Stimulated activated CD8-positive, alpha-beta memory T cell treated with anti-CD3 and anti-CD28 coated beads, Interleukin-2, amount 100 ng/mL, for 48 hours (primary cell): ENCODE results near the gene KTN1.

Experiments used
- DNase-seq, 2 donors: peaks; one replicate each; pipeline ENCODE4 v3.0.0-alpha.2; 2020; ENCODE audit warnings: low read depth in 2 of 2

The KTN1 gene

DNA sequence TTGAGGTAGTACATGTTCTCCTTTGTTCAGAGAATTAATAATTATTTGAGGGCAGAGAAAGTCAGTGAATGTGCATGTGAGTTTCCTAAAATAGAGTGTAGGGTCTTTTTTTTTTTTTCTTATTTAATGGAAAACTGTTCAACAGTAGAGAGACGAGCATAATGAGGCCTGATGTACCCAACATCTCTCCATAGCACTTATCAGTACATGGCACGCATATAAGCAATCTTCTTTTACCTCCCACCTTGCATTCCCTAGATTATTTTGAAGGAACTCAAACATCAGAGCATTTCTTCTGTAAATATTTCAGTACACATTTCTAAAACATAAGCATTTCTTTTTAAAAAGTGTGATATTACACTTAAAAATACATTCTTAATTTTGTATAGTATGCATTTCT lies 87.8 kb downstream of the KTN1 start:
- no peak for DNase-seq

DNA sequence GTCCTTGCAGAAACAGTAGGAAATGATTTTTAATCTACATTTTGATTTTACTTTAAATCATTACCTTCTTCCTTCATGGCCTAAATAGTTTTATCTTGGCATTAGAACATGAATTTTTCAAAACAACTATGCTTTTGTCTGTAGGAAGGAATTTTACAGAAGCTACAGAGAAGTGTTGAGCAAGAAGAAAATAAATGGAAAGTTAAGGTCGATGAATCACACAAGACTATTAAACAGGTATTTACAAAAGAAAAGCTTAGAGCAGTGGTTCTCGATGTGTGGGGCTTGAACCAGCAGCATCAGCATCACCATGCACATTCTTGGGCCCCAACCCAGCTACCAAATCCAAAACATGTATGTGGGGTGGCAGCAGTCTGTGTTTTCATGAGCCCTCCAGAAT lies 91.6 kb downstream of the KTN1 start:
- DNase-seq = no peak

DNA sequence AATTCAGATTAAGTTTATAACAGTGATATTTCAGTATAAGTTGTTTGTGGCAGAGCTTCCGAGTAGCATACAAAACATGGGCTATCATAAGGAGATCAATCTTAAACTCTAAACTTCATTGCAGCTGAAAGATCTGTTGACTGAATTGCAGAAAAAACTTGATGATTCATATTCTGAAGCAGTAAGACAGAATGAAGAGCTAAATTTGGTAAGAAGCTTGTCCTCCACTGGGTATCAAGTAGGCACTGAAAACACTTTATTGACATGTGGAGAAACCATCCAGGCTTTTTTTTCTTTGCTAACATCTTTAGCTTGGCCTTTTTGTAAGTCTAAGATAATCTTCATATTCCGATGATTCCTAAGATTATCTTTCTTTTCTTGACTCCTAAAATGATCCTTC lies 93.0 kb downstream of the KTN1 start:
- no peak for DNase-seq

DNA sequence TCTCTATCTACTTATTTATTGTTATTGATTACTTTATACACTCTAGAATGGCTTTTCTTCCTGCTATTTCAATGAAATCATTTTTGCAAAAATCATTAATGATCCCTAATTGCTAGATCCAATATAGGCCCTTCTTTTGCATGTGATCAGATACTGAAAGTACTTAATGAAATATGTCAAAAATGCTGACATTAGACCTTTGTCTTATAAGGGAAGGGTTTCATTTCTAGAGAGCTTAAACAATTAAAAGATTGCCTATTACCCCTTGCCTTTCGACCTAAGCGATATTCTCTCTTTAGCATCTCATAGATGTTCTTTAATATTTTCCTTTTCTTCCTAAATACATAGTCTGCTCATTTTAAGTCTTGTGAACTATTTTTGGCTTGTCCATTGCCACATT lies 101.1 kb downstream of the KTN1 start:
- no peak for DNase-seq

DNA sequence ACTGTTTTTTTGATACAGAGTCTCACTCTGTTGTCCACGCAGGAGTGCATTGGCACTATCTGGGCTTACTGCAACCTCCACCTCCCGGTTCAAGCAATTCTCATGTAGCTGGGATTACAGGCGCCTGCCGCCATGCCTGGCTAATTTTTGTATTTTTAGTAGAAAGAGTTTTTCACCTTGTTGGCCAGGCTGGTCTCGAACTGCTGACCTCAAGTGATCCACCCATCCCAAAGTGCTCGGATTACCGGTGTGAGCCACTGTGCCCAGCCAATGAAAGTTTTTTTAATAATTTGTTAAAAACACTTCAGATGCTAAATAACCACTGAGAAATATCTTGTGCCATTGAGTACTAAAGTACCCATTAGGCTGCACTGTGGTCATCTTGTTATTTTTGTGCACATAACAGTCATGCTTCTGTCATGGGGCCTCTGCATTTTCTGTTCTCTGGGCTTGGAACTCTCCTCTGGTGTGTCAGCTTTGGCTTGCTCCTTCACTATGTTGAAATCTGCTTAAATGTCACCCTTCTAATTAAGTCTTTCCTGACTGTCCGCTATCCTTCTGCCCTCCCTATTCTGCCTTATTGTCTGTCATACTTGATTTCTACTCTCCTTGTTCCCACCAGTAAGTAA lies 105.1 kb downstream of the KTN1 start:
- no peak for DNase-seq

DNA sequence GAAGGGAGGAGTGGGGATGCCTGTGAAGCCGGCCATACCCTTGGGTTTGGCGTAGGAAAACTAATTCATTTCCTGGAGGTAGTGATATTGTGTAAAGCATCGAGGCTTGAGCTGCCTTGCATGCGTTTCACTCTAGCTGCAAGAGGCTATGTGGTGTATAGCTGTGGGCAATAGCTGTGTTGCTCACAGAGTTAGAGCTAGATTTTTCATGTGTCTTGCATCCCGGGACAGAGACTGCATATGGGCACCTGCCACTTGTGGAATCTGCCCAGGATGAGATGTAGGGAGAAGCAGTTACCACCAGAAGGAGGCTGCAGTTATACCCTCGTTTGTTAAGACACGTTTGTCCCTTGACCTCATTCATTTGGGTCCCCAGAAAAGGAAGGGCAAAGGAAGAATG lies 106.7 kb downstream of the KTN1 start:
- DNase-seq = no peak

DNA sequence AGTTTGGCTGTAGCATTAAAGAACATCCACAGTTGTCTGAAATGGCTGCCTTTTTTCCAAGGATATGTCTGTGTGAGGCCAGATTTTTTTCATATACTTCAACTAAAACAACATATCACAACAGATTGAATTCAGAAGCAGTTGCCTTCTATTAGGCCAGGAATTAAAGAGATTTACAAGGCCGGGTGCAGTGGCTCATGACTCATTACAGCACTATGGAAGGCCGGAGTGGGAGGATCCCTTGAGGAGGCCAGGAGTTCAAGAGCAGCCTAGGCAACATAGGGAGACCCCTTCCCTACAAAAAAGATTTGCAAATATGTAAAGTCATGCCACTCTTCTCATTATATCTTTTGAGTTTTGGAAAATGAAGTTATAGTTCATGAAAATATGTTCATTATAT lies 108.6 kb downstream of the KTN1 start:
- no peak for DNase-seq

DNA sequence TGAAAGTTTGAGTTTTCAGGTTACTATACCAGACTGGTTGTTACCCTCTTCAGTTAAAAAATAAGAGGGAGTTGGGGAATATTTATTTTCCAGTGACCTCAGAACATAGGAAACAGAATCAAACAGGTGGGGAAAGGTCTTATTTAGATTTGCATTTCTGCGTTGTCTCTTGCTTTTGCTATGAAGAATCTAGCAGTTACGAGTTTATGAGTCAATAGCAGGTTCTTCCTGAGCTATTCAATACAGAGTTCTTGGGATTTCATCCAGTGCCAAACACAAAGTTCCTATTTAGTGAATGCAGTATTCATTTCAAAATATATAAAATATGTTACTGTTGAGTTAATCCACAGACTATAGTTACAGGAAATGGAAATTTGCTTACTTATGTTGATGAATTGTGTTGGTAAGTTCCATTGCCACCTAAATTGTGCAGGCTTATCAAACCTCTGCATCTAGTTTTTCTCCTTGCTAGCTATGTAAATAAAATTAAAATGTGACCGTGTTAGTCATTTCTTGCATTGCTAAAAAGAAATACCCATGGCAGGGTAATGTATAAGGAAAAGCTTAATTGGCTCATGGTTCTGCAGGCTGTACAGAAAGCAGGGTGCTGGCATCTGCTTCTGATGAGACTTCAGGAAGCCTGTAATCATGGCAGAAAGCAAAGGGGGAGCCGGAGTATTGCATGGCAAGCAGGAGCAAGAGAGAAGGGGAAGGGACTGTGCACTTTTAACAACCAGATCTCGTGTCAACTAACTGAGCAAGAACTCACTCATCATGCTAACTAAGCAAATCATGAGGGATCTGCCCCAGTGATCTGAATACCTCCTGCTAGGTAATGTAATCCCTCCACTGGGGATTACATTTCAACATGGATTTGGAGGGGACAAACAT lies 110.2 kb downstream of the KTN1 start:
- no peak for DNase-seq

DNA sequence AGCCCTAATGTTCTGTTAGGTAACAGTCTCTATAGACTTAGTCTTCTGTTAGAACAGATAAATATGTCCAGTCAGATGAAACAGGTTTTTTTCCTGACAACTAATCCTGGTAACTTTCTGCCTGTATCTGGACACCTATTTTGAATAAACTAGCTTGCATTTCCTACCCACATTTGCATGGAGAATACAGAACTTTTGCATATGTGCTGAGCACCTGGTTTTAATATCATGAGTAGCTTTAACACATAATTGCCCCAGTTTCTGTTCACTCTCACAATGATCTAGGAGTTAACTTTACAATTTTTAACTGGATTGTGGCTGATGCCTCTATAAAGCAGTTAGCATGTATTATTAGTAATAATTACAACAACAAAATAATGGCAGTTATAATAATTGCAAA lies 111.7 kb downstream of the KTN1 start:
- DNase-seq = no peak

DNA sequence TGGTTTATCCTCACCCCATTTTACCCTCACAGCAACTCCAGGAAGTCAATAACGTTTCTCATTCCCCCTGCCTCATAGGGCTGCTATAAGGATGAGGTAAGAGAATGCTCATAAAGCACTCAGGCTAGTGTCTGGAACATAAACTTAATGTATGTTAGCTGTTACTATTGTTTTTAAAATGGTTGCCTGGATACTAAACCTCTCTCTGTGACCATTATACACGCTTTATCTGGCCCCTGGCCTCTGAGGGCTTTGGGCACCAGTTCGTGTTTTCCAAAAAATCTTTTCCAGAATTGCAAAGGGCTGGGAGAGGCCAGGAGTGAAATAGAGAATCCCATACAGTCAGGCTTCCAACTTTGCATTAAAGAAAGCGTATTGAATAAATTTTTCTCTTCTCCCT lies 113.9 kb downstream of the KTN1 start:
- no peak for DNase-seq

DNA sequence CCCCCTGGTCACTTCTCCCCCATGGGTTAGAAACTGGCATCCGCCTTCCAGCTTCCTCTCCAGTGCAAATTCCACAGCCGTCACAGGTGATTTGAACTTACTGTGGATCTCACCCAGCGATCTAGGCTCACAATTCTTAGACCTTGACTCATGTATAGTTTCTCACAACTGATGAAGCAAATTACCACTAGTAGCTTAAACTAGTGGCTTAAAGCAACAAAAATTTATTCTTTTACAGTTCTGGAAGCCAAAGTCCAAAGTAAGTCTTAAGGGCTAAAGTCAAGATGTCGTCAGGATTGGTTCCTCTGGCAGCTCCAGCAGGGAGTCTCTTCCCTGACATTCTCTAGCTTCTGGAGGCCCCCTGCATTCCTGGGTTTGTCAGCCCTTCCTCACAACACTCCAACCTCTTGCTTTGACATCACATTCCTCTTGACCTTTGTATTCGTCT lies 117.4 kb downstream of the KTN1 start:
- no peak for DNase-seq

DNA sequence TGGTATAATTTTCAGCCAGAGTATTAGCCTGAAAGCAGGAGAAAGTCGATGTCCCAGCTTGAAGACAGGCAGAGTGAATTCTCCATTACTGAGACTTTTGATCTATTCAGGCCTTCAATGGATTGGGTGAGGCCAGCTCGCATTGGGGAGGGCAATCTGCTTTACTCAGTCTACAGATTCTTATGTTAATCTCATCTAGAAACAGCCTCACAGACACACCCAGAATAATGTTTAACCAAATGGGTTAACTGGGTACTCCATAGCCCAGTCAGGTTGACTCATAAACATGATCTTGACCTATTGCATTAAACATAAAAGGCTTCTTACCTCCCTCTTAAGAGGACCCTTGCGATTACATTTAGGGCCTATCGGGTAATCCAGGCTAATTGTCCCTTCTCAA lies 118.0 kb downstream of the KTN1 start:
- no peak for DNase-seq

DNA sequence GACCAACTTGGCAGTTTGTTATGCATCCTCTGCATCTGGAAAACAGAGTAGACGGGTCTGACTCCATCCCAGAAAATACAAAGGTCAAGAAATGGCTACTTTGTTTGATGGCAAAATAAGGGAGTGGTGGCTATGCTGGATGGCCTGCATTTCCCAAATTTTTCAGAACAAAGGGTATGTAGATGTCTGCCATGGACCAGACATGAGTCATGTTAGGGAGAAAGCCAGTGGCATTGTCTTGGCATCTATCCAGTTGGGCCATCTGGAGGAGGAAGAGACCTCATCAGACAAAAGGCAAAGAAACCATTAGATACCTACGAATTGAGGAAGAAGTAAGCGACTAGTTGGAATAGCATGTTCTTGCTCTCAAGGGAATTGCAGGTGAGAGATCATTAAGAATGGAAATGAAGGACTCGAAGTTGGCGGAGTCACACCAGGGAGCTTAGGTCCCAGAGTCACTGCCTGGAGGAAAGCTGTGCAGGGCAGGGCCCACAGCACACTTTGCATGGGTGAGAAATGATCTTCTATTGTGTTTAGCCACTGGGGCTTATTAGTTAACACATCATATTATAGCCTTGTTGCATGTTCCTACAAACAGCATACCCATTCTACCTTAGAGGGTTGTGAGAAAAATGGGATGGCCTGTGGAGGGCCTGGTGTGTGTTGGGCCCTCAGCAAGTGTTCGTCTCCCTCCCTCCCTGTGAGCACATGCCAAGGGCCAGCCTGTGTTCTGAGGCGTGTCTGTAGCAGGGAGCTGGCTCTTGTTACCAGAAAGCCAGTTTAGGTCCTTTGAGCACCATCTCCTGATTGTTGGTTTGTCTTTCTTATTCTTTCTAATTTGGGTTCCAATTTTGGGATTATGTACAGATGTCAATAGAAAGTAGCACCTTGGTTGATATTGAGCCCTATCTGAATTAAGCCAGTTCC lies 119.4 kb downstream of the KTN1 start:
- DNase-seq = no peak

DNA sequence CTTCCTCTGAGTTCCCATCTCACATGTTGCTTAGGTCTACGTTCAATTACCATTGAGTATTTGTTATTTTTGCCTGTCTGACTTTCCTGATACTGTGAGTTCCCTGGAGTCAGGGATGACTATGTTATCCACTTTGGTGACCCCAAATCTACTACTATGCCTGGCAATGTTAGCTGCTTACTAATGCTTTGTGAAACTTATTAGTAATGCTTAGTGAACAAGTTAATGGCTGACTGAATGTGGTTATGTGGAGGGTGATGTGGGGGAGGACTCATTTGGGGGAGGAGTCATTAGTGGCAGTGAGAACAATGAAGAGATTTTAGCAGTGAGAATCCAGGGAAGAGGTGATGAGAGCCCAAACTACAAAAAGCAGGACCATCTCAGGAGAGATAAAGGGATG lies 121.6 kb downstream of the KTN1 start:
- DNase-seq = no peak

DNA sequence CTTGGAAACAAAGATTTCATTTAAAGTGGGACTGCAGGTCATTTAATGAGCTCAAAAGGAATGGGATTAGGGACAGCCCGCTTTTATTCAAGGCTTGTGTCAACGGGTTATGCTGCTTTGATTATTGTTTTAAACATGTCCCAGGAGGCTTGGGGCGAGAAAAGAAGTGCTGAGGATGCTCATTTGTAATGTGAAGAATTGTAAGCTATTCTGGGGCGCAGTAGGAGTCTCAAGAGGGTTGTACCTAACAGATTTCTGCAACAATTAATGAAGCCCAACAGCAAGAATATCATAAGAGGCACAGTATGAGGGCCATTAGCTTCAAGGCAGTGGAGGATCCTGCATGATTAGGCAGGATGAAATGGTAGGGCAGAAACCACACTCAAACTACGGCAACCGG lies 122.5 kb downstream of the KTN1 start:
- DNase-seq = no peak

DNA sequence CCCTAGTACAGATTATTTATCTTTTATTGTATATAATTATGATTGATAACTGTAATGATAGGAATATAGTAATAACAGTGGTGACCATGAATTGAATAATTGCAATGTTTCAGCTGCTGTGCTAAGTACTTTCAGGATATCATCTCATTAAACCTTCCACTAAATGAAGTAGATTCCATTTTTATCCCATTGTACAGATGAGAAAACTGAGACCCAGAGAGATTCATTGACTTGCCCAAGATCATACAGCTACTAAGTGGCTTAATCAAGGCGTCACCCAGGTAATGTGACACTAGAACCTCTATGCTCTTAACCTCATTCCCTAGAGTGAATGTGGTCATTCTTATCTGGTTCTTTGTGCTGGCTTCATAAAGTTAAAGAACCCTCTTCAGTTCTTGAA lies 124.6 kb downstream of the KTN1 start:
- no peak for DNase-seq

DNA sequence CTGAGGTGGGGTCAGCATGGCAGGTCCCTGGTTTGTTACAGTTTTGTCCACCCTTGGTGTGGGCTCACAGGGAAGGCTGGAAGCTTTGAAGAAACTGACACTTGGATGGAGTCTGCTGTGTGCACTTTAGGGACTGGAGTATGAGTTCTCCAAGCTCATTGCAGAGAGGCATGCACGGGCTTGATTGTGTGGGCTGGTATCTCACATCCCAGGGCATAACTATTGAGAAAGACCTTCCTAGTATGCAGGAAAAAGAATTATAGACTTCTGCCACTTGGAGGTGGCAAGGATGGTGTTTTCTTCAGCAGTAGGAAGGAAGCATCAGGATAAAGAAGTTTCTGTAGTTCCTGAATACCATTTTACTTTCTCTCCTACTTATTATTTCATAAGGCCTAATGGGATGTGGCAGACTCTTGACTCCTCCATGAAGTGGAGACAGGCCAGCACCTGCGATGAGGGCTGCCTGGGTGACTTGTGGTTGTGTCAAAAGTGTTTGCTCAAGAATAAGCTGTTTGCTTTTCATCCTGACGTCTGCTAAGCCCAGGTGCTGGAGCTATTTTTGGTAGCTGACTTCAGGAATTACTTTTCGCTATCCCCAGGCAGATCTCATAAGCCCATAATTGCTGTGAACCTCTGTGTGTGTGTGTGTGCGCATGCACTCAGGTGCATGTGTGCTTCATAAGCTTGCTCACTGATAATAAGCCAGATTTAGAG lies 125.8 kb downstream of the KTN1 start:
- no peak for DNase-seq

DNA sequence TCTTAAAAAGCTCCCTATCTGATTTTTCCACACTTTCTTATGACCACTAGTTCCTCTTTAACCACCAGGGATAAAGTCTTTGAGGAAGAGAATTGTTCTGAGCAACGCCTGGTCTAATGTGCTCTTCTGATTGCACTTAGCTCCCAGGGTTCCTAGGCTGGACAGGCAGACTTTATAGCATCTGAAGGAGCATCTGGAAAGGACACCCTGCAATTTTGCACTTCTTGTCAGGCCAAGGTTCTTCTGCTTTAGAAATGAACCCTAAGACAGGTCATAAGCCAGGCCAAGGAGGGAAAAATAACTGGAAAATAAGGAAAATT lies 126.3 kb downstream of the KTN1 start:
- no peak for DNase-seq

DNA sequence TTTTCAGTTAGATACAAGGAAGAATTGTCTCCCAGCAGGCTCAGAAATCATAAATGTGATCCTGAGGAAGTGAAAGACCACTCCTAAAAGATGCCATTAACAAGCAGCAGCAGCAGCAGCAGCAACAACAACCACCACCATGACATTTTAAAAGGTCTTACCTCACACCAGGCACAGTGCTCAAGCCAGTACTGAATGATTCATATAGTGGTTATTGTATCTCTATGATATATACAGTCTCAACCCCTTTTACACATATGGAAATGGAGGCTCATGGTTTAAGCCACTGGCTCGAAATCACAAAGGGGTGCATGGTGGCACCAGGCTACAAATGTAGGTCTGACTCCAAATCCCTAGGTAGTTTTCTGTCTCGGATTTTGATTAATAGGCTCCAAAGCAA lies 126.9 kb downstream of the KTN1 start:
- no peak for DNase-seq

DNA sequence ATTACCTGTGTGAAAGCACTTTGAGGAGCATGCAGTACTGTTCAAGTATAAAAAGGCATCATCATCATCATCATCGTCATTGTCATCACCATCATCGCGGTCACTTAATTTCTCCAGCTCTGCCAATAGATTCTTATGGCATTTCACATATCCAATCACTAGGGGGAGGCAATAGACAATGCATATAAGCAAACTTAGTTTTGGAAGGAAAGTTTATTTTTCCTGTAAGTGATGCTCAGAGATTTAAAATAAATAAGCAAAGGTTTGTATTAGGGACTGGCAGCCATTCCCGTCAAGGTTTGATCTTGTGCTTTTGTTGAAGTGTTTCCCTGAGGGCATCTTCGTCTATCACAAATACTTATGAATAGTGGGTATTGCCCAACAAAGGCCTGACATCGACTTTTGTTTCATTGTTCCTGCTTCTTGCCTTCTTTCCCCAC lies 127.4 kb downstream of the KTN1 start:
- DNase-seq = no peak

DNA sequence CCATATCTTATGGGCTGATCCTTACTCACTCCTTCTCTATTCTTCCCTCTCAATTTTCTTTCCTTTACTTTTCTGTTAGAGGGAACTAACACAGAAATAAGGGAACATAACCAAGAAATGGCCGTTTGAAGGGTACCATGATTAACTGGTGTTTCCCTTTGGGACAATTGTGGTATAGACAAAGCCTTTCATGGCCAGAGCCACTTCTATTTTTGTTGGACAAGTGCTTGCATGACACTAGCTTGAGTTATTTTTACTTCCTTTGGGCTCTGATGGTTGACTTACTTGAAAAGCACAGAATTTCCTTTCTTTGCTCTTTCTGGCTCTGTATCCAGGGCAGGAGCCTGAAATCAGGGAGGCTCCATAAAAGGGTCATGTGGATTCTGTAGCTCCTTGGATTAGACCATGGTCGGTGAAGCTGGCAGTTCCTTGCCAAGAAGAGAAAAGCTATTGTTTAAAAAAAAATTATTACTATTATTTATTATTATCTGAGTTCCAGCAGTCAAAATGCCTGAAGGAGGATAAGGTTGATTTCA lies 130.6 kb downstream of the KTN1 start:
- no peak for DNase-seq
